KMS-11 (cell line): Measurements from ENCODE around the gene PGBD5.

ENCODE experiments used
- H2AFZ ChIP-seq: fragments of 200-600 bp; sonication (generic); 2 replicates; pipeline ENCODE4 v1.6.1; 2016; ENCODE audit warnings: antibody characterized with exemption, mixed run types, low read depth
- H3K27ac ChIP-seq: fragments of 200-600 bp; sonication (generic); 2 replicates; pipeline ENCODE4 v1.6.1; 2016; ENCODE audit warnings: mild to moderate bottlenecking, mixed run types
- H3K27me3 ChIP-seq: fragments of 200-600 bp; sonication (generic); 2 replicates; pipeline ENCODE4 v1.6.1; 2017; ENCODE audit warnings: mild to moderate bottlenecking, low read depth, mixed run types, moderate library complexity; ENCODE audit not compliant: insufficient read depth
- H3K36me3 ChIP-seq: fragments of 200-600 bp; sonication (generic); 2 replicates; pipeline ENCODE4 v1.6.1; 2017; ENCODE audit warnings: mild to moderate bottlenecking, mixed run types; ENCODE audit not compliant: insufficient read depth
- H3K4me1 ChIP-seq: fragments of 200-600 bp; sonication (generic); 2 replicates; pipeline ENCODE4 v1.6.1; 2016; ENCODE audit warnings: mild to moderate bottlenecking, low read depth, mixed run types; ENCODE audit not compliant: poor library complexity, severe bottlenecking
- H3K4me2 ChIP-seq: fragments of 200-600 bp; sonication (generic); 2 replicates; pipeline ENCODE4 v1.7.0; 2016; ENCODE audit warnings: mild to moderate bottlenecking, mixed run types
- H3K4me3 ChIP-seq: fragments of 200-600 bp; sonication (generic); IDR thresholded peaks from 2 replicates; pipeline ENCODE4 v1.6.1; 2017; ENCODE audit warnings: low read depth, low read length, mixed read lengths; ENCODE audit not compliant: insufficient read depth
- H3K79me2 ChIP-seq: fragments of 200-600 bp; sonication (generic); 2 replicates; pipeline ENCODE4 v1.6.1; 2016; ENCODE audit warnings: low read depth, mixed run types; ENCODE audit not compliant: insufficient read depth
- H3K9ac ChIP-seq: fragments of 200-600 bp; sonication (generic); 2 replicates; pipeline ENCODE4 v1.6.1; 2016; ENCODE audit warnings: mild to moderate bottlenecking, mixed run types
- H4K20me1 ChIP-seq: fragments of 200-600 bp; sonication (generic); 2 replicates; pipeline ENCODE4 v1.6.1; 2016; ENCODE audit warnings: mild to moderate bottlenecking, mixed run types; ENCODE audit not compliant: insufficient read depth
- TF ChIP-seq, protein P1 (sequence below): fragments of 200-600 bp; sonication (generic); conservative IDR thresholded peaks from 2 replicates; pipeline ENCODE4 v1.6.1; 2017; ENCODE audit warnings: low read depth, mild to moderate bottlenecking, antibody characterized with exemption, low read length, moderate library complexity, mixed read lengths

The PGBD5 gene

DNA sequence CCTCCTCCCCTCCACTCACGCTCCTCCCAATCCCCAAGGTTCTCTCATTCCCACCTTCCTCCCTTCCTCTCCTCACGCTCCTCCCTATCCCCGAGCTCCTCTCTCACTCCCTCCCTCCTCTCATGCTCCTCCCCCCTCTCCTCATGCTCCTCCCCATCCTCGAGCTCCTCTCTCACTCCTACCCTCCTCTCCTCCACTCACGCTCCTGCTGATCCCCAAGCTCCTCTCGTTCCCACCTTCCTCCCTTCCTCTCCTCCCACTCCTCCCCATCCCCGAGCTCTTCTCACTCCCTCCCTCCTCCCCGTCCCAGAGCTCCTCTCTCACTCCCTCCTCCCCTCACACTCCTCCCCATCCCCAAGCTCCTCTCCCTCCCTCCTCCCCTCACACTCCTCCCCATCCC is 31.4 kb downstream of the PGBD5 start:
- no peak overlapping the region for H3K4me3 ChIP-seq
- H3K27me3 ChIP-seq: no peaks in the 10 kb centered on the region

DNA sequence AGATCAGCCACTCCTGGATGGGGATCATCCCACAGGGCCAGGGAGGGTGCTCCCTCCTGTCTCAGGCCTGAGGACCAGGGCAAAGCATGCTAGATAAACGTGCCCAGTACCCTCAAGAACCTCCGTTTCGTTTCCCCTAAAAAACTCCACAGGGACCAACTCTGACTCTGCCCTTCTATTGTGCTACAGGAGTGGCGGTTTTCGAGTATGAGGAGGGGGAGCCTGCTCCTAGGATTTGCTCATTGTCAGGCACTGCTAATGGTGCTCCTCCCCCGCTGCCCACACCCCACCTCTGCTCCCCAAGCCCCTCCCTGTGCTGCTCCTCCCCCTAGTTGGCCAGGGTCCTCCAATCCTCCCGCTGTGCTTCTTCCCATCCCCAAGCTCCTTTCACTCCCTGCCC is 32.0 kb downstream of the PGBD5 start:
- Histone ChIP-seq H4K20me1 (no peaks in the 10 kb centered on the region), H3K4me2 (no peak overlapping the region), H2AFZ (no peak overlapping the region), H3K27ac (no peak overlapping the region), H3K4me3 (no peak overlapping the region), H3K9ac (no peak overlapping the region), H3K79me2 (no peaks in the 10 kb centered on the region), H3K4me1 (no peaks in the 10 kb centered on the region), H3K27me3 (no peaks in the 10 kb centered on the region), H3K36me3 (no peaks in the 10 kb centered on the region)
- TF ChIP-seq, protein P1, sequence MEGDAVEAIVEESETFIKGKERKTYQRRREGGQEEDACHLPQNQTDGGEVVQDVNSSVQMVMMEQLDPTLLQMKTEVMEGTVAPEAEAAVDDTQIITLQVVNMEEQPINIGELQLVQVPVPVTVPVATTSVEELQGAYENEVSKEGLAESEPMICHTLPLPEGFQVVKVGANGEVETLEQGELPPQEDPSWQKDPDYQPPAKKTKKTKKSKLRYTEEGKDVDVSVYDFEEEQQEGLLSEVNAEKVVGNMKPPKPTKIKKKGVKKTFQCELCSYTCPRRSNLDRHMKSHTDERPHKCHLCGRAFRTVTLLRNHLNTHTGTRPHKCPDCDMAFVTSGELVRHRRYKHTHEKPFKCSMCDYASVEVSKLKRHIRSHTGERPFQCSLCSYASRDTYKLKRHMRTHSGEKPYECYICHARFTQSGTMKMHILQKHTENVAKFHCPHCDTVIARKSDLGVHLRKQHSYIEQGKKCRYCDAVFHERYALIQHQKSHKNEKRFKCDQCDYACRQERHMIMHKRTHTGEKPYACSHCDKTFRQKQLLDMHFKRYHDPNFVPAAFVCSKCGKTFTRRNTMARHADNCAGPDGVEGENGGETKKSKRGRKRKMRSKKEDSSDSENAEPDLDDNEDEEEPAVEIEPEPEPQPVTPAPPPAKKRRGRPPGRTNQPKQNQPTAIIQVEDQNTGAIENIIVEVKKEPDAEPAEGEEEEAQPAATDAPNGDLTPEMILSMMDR: no peak

More for the DNA sequence above, 31.4 kb downstream of the PGBD5 start:
- H4K20me1 ChIP-seq: no peaks in the 10 kb centered on the region
- no peak overlapping the region for H3K27ac ChIP-seq
- H3K4me1 ChIP-seq: no peaks in the 10 kb centered on the region
- no peak overlapping the region for H3K9ac ChIP-seq
- TF ChIP-seq, protein P1: no peak
- H2AFZ ChIP-seq: no peak overlapping the region
- H3K79me2 ChIP-seq: no peaks in the 10 kb centered on the region
- H3K36me3 ChIP-seq: no peaks in the 10 kb centered on the region
- H3K4me2 ChIP-seq: no peak overlapping the region

DNA sequence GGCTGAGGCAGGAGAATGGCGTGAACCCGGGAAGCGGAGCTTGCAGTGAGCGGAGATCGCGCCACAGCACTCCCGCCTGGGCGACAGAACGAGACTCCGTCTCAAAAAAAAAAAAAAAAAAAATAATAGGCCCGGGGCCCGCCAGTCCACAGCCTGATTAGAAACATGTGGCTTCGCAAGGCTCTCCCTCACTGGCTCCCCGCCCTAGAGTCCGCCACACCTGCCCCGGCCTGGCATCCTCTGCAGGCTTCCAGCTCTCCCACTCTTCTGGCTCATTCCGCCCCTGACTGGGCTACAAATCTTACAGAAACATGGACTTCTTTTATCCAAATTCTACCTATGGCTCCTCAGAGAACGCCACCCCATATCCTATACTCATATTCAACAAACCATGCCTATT is 32.4 kb downstream of the PGBD5 start:
- H3K4me2 ChIP-seq: no peak overlapping the region
- TF ChIP-seq, protein P1: no peak
- no peak overlapping the region for H3K4me3 ChIP-seq
- no peaks in the 10 kb centered on the region for H3K4me1 ChIP-seq
- no peak overlapping the region for H3K27ac ChIP-seq
- no peak overlapping the region for H3K9ac ChIP-seq
- no peak overlapping the region for H2AFZ ChIP-seq
- H3K79me2 ChIP-seq: no peaks in the 10 kb centered on the region
- H3K36me3 ChIP-seq: no peaks in the 10 kb centered on the region
- H3K27me3 ChIP-seq: no peaks in the 10 kb centered on the region
- no peaks in the 10 kb centered on the region for H4K20me1 ChIP-seq

DNA sequence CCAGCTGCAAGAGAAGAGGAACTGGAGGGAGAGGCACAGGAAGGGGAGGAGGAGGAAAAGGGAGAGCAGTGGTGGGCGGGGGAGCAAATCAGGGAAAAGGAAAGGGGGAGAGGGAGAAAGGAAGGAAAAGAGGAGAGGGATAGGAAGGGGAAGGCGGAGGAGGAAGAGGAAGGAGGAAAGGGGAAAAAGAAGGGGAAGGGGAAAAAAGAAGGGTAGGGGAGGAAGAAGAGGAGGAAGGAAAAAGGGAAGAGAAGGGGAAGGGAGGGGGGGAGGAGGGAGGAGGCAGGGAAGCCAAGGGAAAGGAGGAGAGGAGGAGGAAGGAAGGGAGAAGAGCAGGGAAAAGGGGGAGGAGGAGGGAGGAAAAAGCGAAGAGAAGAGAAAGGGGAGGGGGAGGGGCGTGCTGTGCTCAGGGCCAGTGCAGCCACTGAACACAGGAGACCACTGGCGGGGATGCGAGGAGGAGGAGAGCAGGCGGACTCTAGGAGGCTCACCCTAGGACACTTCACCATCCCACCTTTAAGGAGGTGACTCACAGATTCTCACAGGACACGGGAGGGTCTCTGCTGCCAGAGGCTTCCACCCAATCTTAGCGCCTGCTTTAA is 33.1 kb downstream of the PGBD5 start:
- H3K27me3 ChIP-seq: no peaks in the 10 kb centered on the region
- no peaks in the 10 kb centered on the region for H3K36me3 ChIP-seq
- TF ChIP-seq, protein P1: no peak
- no peaks in the 10 kb centered on the region for H3K79me2 ChIP-seq
- no peak overlapping the region for H3K4me3 ChIP-seq
- no peak overlapping the region for H3K9ac ChIP-seq
- H2AFZ ChIP-seq: no peak overlapping the region
- no peaks in the 10 kb centered on the region for H3K4me1 ChIP-seq
- H4K20me1 ChIP-seq: no peaks in the 10 kb centered on the region
- no peak overlapping the region for H3K27ac ChIP-seq
- no peak overlapping the region for H3K4me2 ChIP-seq
